Naive thymus-derived CD4-positive, alpha-beta T cell (primary cell): ENCODE data around the gene MID1. TPM values are rescaled to one million over a fixed set of nuclear protein-coding genes. Genes with fewer than 3 reads are reported as not detected.

Experiments used
- ATAC-seq: fragments of 150-1000 bp; cut with Tn5 transposase; 2 replicates; pipeline ENCODE4 v1.10.0; 2021; ENCODE audit warnings: mild to moderate bottlenecking, moderate library complexity
- CTCF ChIA-PET: fragments of 350-600 bp; sonication (Branson Sonifier 250); formaldehyde crosslinking; loops from one replicate; lab custom pipeline; 2021; ENCODE audit warnings: antibody characterized with exemption; lab: Charles Lee
- POLR2A ChIA-PET: fragments of 350-600 bp; sonication (Branson Sonifier 250); formaldehyde crosslinking; loops from one replicate; lab custom pipeline; 2021; ENCODE audit warnings: antibody characterized with exemption, inconsistent platforms; lab: Charles Lee
- DNase-seq, 9 donors: peaks; one replicate each; pipeline versions ENCODE4 v3.0.0 to v3.0.0-alpha.2; 2020 to 2022; ENCODE audit warnings: mixed read lengths in 1 of 9
- H3K27ac ChIP-seq: one replicate; pipeline ENCODE4 v1.7.0; 2013; ENCODE audit warnings: mild to moderate bottlenecking, low read depth, low read length, moderate library complexity
- H3K27me3 ChIP-seq, 2 donors: one replicate each; pipeline ENCODE4 v1.7.0; 2013; ENCODE audit warnings: low read length in 2 of 2, mild to moderate bottlenecking in 2 of 2, moderate library complexity in 2 of 2; ENCODE audit not compliant: control insufficient read depth in 2 of 2, insufficient read depth in 2 of 2
- H3K36me3 ChIP-seq, 3 experiments: 1 replicate in 2 of 3; 2 replicates in 1 of 3; pipeline ENCODE4 v1.7.0; 2013; ENCODE audit warnings: low read length in 3 of 3, mild to moderate bottlenecking in 3 of 3, moderate library complexity in 1 of 3; ENCODE audit not compliant: insufficient read depth in 3 of 3, control insufficient read depth in 2 of 3
- H3K4me1 ChIP-seq, 2 donors: one replicate each; pipeline ENCODE4 v1.7.0; 2013; ENCODE audit warnings: low read length in 2 of 2, mild to moderate bottlenecking in 2 of 2, moderate library complexity in 1 of 2; ENCODE audit not compliant: control insufficient read depth in 2 of 2, insufficient read depth in 2 of 2
- H3K4me3 ChIP-seq: 2 replicates; pipeline ENCODE4 v1.7.0; 2013; ENCODE audit warnings: mild to moderate bottlenecking, low read length
- H3K9me3 ChIP-seq, 3 experiments: 1 replicate in 2 of 3; 2 replicates in 1 of 3; pipeline ENCODE4 v1.7.0; 2013; ENCODE audit warnings: low read length in 3 of 3; ENCODE audit not compliant: control insufficient read depth in 2 of 3
- H3K27ac Mint-ChIP-seq, 9 donors: one replicate each; pipeline ENCODE4 v1.8.0; 2020 to 2022; ENCODE audit warnings: mixed read lengths in 9 of 9, mild to moderate bottlenecking in 8 of 9, moderate library complexity in 5 of 9, inconsistent platforms in 2 of 9
- H3K27me3 Mint-ChIP-seq, 5 donors: one replicate each; pipeline ENCODE4 v1.8.0; 2021 to 2022; ENCODE audit warnings: mixed read lengths in 5 of 5, mild to moderate bottlenecking in 1 of 5
- H3K36me3 Mint-ChIP-seq, 5 donors: one replicate each; pipeline ENCODE4 v1.8.0; 2020 to 2022; ENCODE audit warnings: mixed read lengths in 5 of 5, mild to moderate bottlenecking in 3 of 5, inconsistent platforms in 1 of 5
- H3K4me1 Mint-ChIP-seq, 7 donors: one replicate each; pipeline ENCODE4 v1.8.0; 2020 to 2022; ENCODE audit warnings: mixed read lengths in 7 of 7, mild to moderate bottlenecking in 3 of 7, inconsistent platforms in 1 of 7
- H3K4me3 Mint-ChIP-seq, 10 donors: one replicate each; pipeline ENCODE4 v1.8.0; 2020 to 2022; ENCODE audit warnings: mild to moderate bottlenecking in 10 of 10, mixed read lengths in 10 of 10, moderate library complexity in 6 of 10, inconsistent platforms in 2 of 10
- H3K9me3 Mint-ChIP-seq, 11 donors: one replicate each; pipeline ENCODE4 v1.8.0; 2020 to 2022; ENCODE audit warnings: mixed read lengths in 11 of 11, mild to moderate bottlenecking in 4 of 11, inconsistent platforms in 1 of 11, moderate library complexity in 1 of 11
- intact Hi-C, 2 donors: fragments of 100-400 bp; cut with micrococcal nuclease; formaldehyde crosslinking; loops; one replicate each; pipeline ENCODE4 v1.15.1; 2023
- polyA plus RNA-seq, 2 donors: library from polyadenylated mRNA; unstranded; fragments of 300-500 nt; fragmentation: Illumina TruSeq; gene quantifications; one replicate each; pipeline ENCODE4 v1.2.3, GENCODE V29; 2021
- total RNA-seq, 6 experiments: library from RNA in 5 of 6; stranded (reverse) in 5 of 6; gene quantifications; 1 replicate in 5 of 6; 2 replicates in 1 of 6; pipeline ENCODE4 v1.2.3 and lab custom pipeline; 2021 to 2026

Gene MID1
- total and polyA plus RNA-seq, 7 experiments from 2014 or later = 0.12 to 0.27 (median 0.22) TPM; not detected in 2

DNA sequence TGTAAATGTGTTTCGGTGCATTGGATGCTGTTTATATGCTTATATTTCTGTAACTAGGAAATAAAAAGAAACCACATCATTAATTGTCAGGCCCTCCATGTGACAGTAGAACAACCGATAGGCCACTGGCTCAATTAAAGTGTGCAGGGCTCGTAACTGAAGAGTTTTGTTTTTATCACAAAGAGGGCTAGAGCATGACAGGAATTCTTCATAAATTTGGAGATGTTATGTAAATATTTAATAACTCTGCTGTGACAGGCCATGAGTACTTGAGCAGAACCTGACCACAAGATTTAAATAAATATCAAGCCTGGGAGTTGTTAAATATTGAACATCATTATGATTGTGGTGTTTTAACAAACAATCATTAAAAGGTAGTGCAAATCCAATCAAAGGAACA is 55.9 kb downstream of the MID1 start:
- H3K9me3 Mint-ChIP-seq = peaks cover 0 to 4% (median 0%) of the 10 kb centered on the region in 11 donors
- no peaks in the 10 kb centered on the region for H3K27me3 ChIP-seq
- H3K4me3 Mint-ChIP-seq = no peak overlapping the region
- CTCF ChIA-PET = no interaction called here
- no peak overlapping the region for H3K27ac Mint-ChIP-seq
- POLR2A ChIA-PET = no interaction called here
- intact Hi-C loops = no loop called here
- no peaks in the 10 kb centered on the region for H3K4me1 Mint-ChIP-seq
- no peaks in the 10 kb centered on the region for H3K36me3 ChIP-seq
- no peaks in the 10 kb centered on the region for H3K9me3 ChIP-seq
- ATAC-seq (no peak), DNase-seq (no peak)
- H3K4me3 ChIP-seq = no peak overlapping the region
- H3K36me3 Mint-ChIP-seq = no peaks in the 10 kb centered on the region
- H3K4me1 ChIP-seq = no peaks in the 10 kb centered on the region
- no peaks in the 10 kb centered on the region for H3K27me3 Mint-ChIP-seq
- H3K27ac ChIP-seq = no peak overlapping the region

- H3K4me3 ChIP-seq = no peak overlapping the region
- H3K9me3 ChIP-seq = no peaks in the 10 kb centered on the region
- H3K4me1 Mint-ChIP-seq = no peaks in the 10 kb centered on the region
- DNase-seq (no peak), ATAC-seq (no peak)
- no peak overlapping the region for H3K27ac Mint-ChIP-seq
- intact Hi-C loops = no loop called here
- H3K36me3 ChIP-seq = no peaks in the 10 kb centered on the region
- no peak overlapping the region for H3K4me3 Mint-ChIP-seq
- H3K36me3 Mint-ChIP-seq = no peaks in the 10 kb centered on the region
- H3K27ac ChIP-seq = no peak overlapping the region
- POLR2A ChIA-PET = no interaction called here
- no peaks in the 10 kb centered on the region for H3K4me1 ChIP-seq
- CTCF ChIA-PET = no interaction called here
- peaks cover 0 to 12% (median 2%) of the 10 kb centered on the region in 11 donors for H3K9me3 Mint-ChIP-seq
- H3K27me3 ChIP-seq = no peaks in the 10 kb centered on the region
- H3K27me3 Mint-ChIP-seq = peaks cover 0 to 6% (median 5%) of the 10 kb centered on the region in 5 donors
Observed at GRCh38 chrX:10557166-10557565, 63.2 kb downstream of the MID1 start.

DNA sequence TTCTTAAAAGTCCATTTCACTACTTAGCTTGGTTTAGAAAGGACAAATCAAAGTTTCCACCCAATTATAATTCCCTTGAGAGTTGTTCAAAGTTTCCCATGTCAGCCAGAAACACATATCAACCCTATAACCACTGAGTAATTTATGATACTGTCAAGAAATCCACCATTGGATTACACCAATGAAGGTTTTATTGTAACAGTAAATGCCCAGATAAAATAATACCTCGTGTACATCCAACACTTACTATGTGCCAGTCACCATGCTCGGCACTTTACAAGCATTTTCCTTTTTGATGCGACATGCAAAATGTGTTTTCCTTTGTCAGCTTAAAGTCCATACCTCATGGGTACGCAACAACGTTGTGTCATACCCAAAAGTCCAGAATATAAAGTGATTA is 64.0 kb downstream of the MID1 start:
- Histone ChIP-seq H3K4me3 (no peak overlapping the region), H3K4me1 (no peaks in the 10 kb centered on the region), H3K9me3 (no peaks in the 10 kb centered on the region), H3K36me3 (no peaks in the 10 kb centered on the region), H3K27ac (no peak overlapping the region), H3K27me3 (no peaks in the 10 kb centered on the region)
- peaks cover 0 to 6% (median 5%) of the 10 kb centered on the region in 5 donors for H3K27me3 Mint-ChIP-seq
- POLR2A ChIA-PET = no interaction called here
- no peak for ATAC-seq
- DNase-seq = no peak
- no peaks in the 10 kb centered on the region for H3K4me1 Mint-ChIP-seq
- intact Hi-C loops = no loop called here
- H3K36me3 Mint-ChIP-seq = no peaks in the 10 kb centered on the region
- H3K9me3 Mint-ChIP-seq = peaks cover 0 to 12% (median 1%) of the 10 kb centered on the region in 11 donors
- H3K4me3 Mint-ChIP-seq = no peak overlapping the region
- H3K27ac Mint-ChIP-seq = no peak overlapping the region
- CTCF ChIA-PET = no interaction called here

DNA sequence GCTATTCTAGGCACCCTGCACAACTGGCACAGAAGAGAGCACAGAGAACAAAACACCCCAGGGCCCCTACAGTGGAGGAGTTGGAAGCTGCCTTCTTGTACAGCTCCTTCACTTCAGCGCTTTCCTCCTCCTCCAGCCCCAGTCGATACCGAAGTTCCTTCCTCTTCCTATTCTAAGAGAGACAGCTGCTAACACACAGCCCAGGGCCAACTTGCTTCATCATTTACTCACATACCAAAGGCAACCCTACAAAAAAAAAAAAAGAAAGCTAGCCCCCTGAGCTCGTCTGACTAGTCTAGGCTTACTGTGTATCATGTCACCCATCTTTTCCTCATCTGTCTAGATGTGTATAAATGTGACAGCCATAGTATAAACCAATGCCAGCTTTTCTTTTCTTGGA is 64.5 kb downstream of the MID1 start:
- no peak overlapping the region for H3K4me3 Mint-ChIP-seq
- Histone ChIP-seq H3K4me3 (no peak overlapping the region), H3K9me3 (no peaks in the 10 kb centered on the region), H3K27ac (no peak overlapping the region), H3K36me3 (no peaks in the 10 kb centered on the region), H3K27me3 (no peaks in the 10 kb centered on the region), H3K4me1 (no peaks in the 10 kb centered on the region)
- POLR2A ChIA-PET = no interaction called here
- CTCF ChIA-PET = interaction anchor here (0.7 kb wide), 1 partner anchor 47 kb away, joined by 3 read pairs; no protein-coding TSS in a partner anchor
- ATAC-seq (no peak), DNase-seq (no peak)
- H3K4me1 Mint-ChIP-seq = no peaks in the 10 kb centered on the region
- no peaks in the 10 kb centered on the region for H3K36me3 Mint-ChIP-seq
- intact Hi-C loops = no loop called here
- H3K27ac Mint-ChIP-seq = no peak overlapping the region
- H3K27me3 Mint-ChIP-seq = peaks cover 0 to 6% (median 5%) of the 10 kb centered on the region in 5 donors
- peaks cover 0 to 12% (median 1%) of the 10 kb centered on the region in 11 donors for H3K9me3 Mint-ChIP-seq

GRCh38 chrX:10554612-10555270 is 65.6 kb downstream of the MID1 start:
- POLR2A ChIA-PET = no interaction called here
- H3K27ac Mint-ChIP-seq = no peak overlapping the region
- DNase-seq (no peak), ATAC-seq (no peak)
- no peaks in the 10 kb centered on the region for H3K4me1 Mint-ChIP-seq
- no peak overlapping the region for H3K27ac ChIP-seq
- H3K27me3 Mint-ChIP-seq = peaks cover 0 to 6% (median 5%) of the 10 kb centered on the region in 5 donors
- H3K9me3 Mint-ChIP-seq = peaks cover 0 to 12% (median 0%) of the 10 kb centered on the region in 11 donors
- intact Hi-C loops = no loop called here
- H3K4me1 ChIP-seq = no peaks in the 10 kb centered on the region
- H3K36me3 ChIP-seq = no peaks in the 10 kb centered on the region
- CTCF ChIA-PET = interaction anchor here (0.7 kb wide), 1 partner anchor 48 kb away, joined by 3 read pairs; no protein-coding TSS in a partner anchor
- no peaks in the 10 kb centered on the region for H3K36me3 Mint-ChIP-seq
- H3K9me3 ChIP-seq = no peaks in the 10 kb centered on the region
- H3K4me3 Mint-ChIP-seq = no peak overlapping the region
- no peaks in the 10 kb centered on the region for H3K27me3 ChIP-seq
- H3K4me3 ChIP-seq = no peak overlapping the region

GRCh38 chrX:10549280-10549679 is 71.1 kb downstream of the MID1 start:
- ChIA-PET CTCF (no interaction called here), POLR2A (no interaction called here)
- ATAC-seq = no peak
- Histone ChIP-seq H3K27ac (no peak overlapping the region), H3K4me3 (no peak overlapping the region), H3K36me3 (no peaks in the 10 kb centered on the region), H3K4me1 (no peaks in the 10 kb centered on the region), H3K27me3 (no peaks in the 10 kb centered on the region), H3K9me3 (no peaks in the 10 kb centered on the region)
- no peaks in the 10 kb centered on the region for H3K27me3 Mint-ChIP-seq
- H3K4me3 Mint-ChIP-seq = no peak overlapping the region
- intact Hi-C loops = no loop called here
- H3K27ac Mint-ChIP-seq = no peak overlapping the region
- no peak for DNase-seq
- H3K9me3 Mint-ChIP-seq = peaks cover 0 to 9% (median 0%) of the 10 kb centered on the region in 11 donors
- no peaks in the 10 kb centered on the region for H3K4me1 Mint-ChIP-seq
- H3K36me3 Mint-ChIP-seq = no peaks in the 10 kb centered on the region

GRCh38 chrX:10548688-10549087 is 71.7 kb downstream of the MID1 start:
- no peaks in the 10 kb centered on the region for H3K4me1 Mint-ChIP-seq
- H3K27me3 ChIP-seq = no peaks in the 10 kb centered on the region
- no peak for ATAC-seq

More at GRCh38 chrX:10548688-10549087, 71.7 kb downstream of the MID1 start:
- intact Hi-C loops = no loop called here
- no peak overlapping the region for H3K27ac Mint-ChIP-seq
- H3K4me3 ChIP-seq = no peak overlapping the region
- H3K27me3 Mint-ChIP-seq = no peaks in the 10 kb centered on the region
- H3K9me3 ChIP-seq = no peaks in the 10 kb centered on the region
- ChIA-PET POLR2A (no interaction called here), CTCF (no interaction called here)
- no peak overlapping the region for H3K27ac ChIP-seq
- H3K4me3 Mint-ChIP-seq = no peak overlapping the region
- H3K9me3 Mint-ChIP-seq = peaks cover 0 to 5% (median 0%) of the 10 kb centered on the region in 11 donors
- DNase-seq = no peak
- H3K36me3 ChIP-seq = no peaks in the 10 kb centered on the region
- no peaks in the 10 kb centered on the region for H3K36me3 Mint-ChIP-seq
- no peaks in the 10 kb centered on the region for H3K4me1 ChIP-seq
